Measurements from ENCODE around the gene C18orf63. TPM values are rescaled to one million over a fixed set of nuclear protein-coding genes. Genes with fewer than 3 reads are reported as not detected.

Gene C18orf63
- total RNA-seq, 1 experiment from 2014 or later, result not detected

- Histone ChIP-seq H3K79me2 (ENCODE audit: insufficient read depth, low read length) (no peaks in the 10 kb centered on the region), H4K20me1 (ENCODE audit: insufficient read depth) (no peaks in the 10 kb centered on the region), H3K27ac (ENCODE audit: low read depth, low read length) (no peak overlapping the region), H3K9me3 (ENCODE audit: control insufficient read depth in 1 of 2, insufficient read depth in 1 of 2, low read depth in 1 of 2, low read length in 2 of 2) (no peaks in the 10 kb centered on the region), H2AFZ (ENCODE audit: low read depth, low read length, poor library complexity, severe bottlenecking) (no peak overlapping the region), H3K4me3 (replicated peaks in 1 of 2; ENCODE audit: low read depth in 1 of 2, low read length in 2 of 2) (no peak overlapping the region), H3K27me3 (ENCODE audit: insufficient read depth, low read length) (peaks cover 10% of the 10 kb centered on the region; the same call in 1 of the 2 replicates), H3K4me1 (ENCODE audit: control insufficient read depth in 1 of 2, insufficient read depth in 2 of 2, low read length in 2 of 2) (no peaks in the 10 kb centered on the region), H3K9me2 (ENCODE audit: insufficient read depth) (no peaks in the 10 kb centered on the region), H3K36me3 (ENCODE audit: control insufficient read depth in 1 of 2, insufficient read depth in 2 of 2, low read length in 2 of 2) (no peaks in the 10 kb centered on the region), H3K9ac (ENCODE audit: low read length) (no peak overlapping the region), H3K4me2 (ENCODE audit: low read length) (no peak overlapping the region)
- ATAC-seq (no peak), DNase-seq (ENCODE audit: low read depth, low spot score) (no peak)
- CTCF ChIA-PET, result interaction anchor here (2.0 kb wide), 1 partner anchor 12 kb away, joined by 4 read pairs; no protein-coding TSS in a partner anchor
- RAD21 ChIA-PET (ENCODE audit: low non-redundant PET in 1 of 2, low total read pairs in 2 of 2, uncharacterized antibody in 2 of 2, unreplicated experiment in 2 of 2), result no interaction called here
- no peak for TF ChIP-seq ELF1 (IDR thresholded peaks at IDR 0.05; ENCODE audit: borderline replicate concordance, low read depth)
- POLR2A ChIA-PET, result no interaction called here
- no TSS peak for BruUV-seq (replicated peaks)
- intact Hi-C loops (cut with micrococcal nuclease), result no loop called here
Measured at GRCh38 chr18:74336656-74337055, 21.0 kb downstream of the C18orf63 start.

- ChIA-PET POLR2A (no interaction called here), RAD21 (ENCODE audit: low non-redundant PET in 1 of 2, low total read pairs in 2 of 2, uncharacterized antibody in 2 of 2, unreplicated experiment in 2 of 2) (no interaction called here), CTCF (interaction anchor here (2.0 to 2.1 kb wide), 2 partner anchors 11 to 140 kb away, joined by 4 to 5 read pairs; no protein-coding TSS in a partner anchor)
- Histone ChIP-seq H2AFZ (ENCODE audit: low read depth, low read length, poor library complexity, severe bottlenecking) (no peak overlapping the region), H4K20me1 (ENCODE audit: insufficient read depth) (no peaks in the 10 kb centered on the region), H3K36me3 (ENCODE audit: control insufficient read depth in 1 of 2, insufficient read depth in 2 of 2, low read length in 2 of 2) (no peaks in the 10 kb centered on the region), H3K9me2 (ENCODE audit: insufficient read depth) (no peaks in the 10 kb centered on the region), H3K27ac (ENCODE audit: low read depth, low read length) (no peak overlapping the region), H3K4me3 (replicated peaks in 1 of 2; ENCODE audit: low read depth in 1 of 2, low read length in 2 of 2) (no peak overlapping the region), H3K79me2 (ENCODE audit: insufficient read depth, low read length) (no peaks in the 10 kb centered on the region), H3K4me2 (ENCODE audit: low read length) (no peak overlapping the region), H3K27me3 (ENCODE audit: insufficient read depth, low read length) (peaks cover 10% of the 10 kb centered on the region), H3K9ac (ENCODE audit: low read length) (no peak overlapping the region), H3K4me1 (ENCODE audit: control insufficient read depth in 1 of 2, insufficient read depth in 2 of 2, low read length in 2 of 2) (no peaks in the 10 kb centered on the region), H3K9me3 (ENCODE audit: control insufficient read depth in 1 of 2, insufficient read depth in 1 of 2, low read depth in 1 of 2, low read length in 2 of 2) (no peaks in the 10 kb centered on the region)
- TF ChIP-seq SRF (IDR thresholded peaks at IDR 0.05; ENCODE audit: low read depth) (no peak), REST (IDR thresholded peaks at IDR 0.05; ENCODE audit: low read depth) (no peak), ZNF274 (IDR thresholded peaks at IDR 0.05; ENCODE audit: low read depth, low read length) (no peak), EZH2 (IDR thresholded peaks at IDR 0.05) (no peak), CTCF (IDR thresholded peaks at IDR 0.05 in 2 of 3, conservative IDR thresholded peaks at IDR 0.05 in 1 of 3; ENCODE audit: borderline replicate concordance in 1 of 3, insufficient read depth in 1 of 3, low read depth in 2 of 3, low read length in 2 of 3) (no peak), POLR2AphosphoS5 (IDR thresholded peaks at IDR 0.05; ENCODE audit: low read depth, low read length) (no peak), RAD21 (IDR thresholded peaks at IDR 0.05; ENCODE audit: low read depth) (no peak), EZH2phosphoT487 (IDR thresholded peaks at IDR 0.05; ENCODE audit: borderline replicate concordance) (no peak)
- intact Hi-C loops (cut with micrococcal nuclease), result no loop called here
- no TSS peak for BruUV-seq (replicated peaks)
- no peak for DNase-seq (ENCODE audit: low read depth, low spot score)
- ATAC-seq, result no peak
Measured at GRCh38 chr18:74337155-74337911, 21.7 kb downstream of the C18orf63 start.

Data from HCT116 (cell line).